ENCODE measurements around the gene PTPRE.

- no peak for TF ChIP-seq EZH2phosphoT487 (IDR thresholded peaks at IDR 0.05; ENCODE audit: low read depth)
- TF ChIP-seq, protein P1, sequence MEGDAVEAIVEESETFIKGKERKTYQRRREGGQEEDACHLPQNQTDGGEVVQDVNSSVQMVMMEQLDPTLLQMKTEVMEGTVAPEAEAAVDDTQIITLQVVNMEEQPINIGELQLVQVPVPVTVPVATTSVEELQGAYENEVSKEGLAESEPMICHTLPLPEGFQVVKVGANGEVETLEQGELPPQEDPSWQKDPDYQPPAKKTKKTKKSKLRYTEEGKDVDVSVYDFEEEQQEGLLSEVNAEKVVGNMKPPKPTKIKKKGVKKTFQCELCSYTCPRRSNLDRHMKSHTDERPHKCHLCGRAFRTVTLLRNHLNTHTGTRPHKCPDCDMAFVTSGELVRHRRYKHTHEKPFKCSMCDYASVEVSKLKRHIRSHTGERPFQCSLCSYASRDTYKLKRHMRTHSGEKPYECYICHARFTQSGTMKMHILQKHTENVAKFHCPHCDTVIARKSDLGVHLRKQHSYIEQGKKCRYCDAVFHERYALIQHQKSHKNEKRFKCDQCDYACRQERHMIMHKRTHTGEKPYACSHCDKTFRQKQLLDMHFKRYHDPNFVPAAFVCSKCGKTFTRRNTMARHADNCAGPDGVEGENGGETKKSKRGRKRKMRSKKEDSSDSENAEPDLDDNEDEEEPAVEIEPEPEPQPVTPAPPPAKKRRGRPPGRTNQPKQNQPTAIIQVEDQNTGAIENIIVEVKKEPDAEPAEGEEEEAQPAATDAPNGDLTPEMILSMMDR (IDR thresholded peaks at IDR 0.05; ENCODE audit: low read depth, low read length) = no peak
Observed at GRCh38 chr10:127962205-127962604, 55.3 kb downstream of the PTPRE start.
